ENCODE data around the gene GPC6.

The GPC6 gene

DNA sequence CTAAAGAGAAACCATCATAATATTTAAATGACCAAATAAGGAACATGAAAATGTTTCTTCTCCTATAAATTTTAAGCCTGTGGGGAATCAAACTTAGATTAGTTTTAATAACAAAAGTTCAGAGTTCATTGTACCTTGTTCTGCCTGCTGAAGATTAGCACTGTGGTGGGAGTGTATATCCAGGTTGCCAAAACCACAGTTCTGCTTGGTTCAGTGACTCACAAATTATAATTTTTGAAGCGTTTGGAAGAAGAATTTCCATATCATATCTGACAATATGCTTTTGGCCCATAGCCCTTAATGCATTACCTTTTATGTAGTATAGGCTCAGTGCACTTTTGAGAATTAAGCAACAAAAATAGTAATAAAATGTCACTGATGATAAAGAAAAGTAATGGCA, 545.2 kb downstream of the GPC6 start:
- H3K4me1 Mint-ChIP-seq: no peaks in the 10 kb centered on the region
- H3K4me3 Mint-ChIP-seq: no peak overlapping the region
- H3K9me3 Mint-ChIP-seq: no peaks in the 10 kb centered on the region

DNA sequence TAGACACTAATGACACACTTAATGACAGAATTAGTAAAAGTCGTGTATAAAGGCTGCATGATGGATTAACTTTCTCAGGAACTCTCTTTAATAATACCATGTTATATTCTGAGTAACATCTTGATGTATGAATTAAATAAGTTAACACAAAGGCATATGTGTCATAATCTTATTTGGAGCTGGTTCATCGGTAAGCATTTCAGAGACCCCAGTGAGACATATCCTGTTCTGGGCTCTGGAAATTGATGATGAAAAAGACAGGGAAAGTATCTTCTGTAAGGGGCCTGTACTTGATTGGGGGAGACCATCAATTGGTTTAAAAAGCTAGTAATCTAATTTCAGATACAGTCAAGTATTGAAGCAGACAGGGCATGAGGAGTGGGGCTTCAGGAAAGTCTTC, 547.9 kb downstream of the GPC6 start:
- Mint-ChIP-seq H3K36me3 (ENCODE audit: insufficient read depth) (no peaks in the 10 kb centered on the region), H3K27me3 (no peaks in the 10 kb centered on the region), H3K27ac (ENCODE audit: low read depth) (no peak overlapping the region), H3K4me3 (no peak overlapping the region), H3K4me1 (no peaks in the 10 kb centered on the region), H3K9me3 (no peaks in the 10 kb centered on the region)
- DNase-seq (ENCODE audit: low spot score in 2 of 2) (no peak), ATAC-seq (replicated peaks; ENCODE audit: extremely low read depth, poor library complexity, severe bottlenecking) (no peak)

More for the DNA sequence above, 545.2 kb downstream of the GPC6 start:
- no peaks in the 10 kb centered on the region for H3K36me3 Mint-ChIP-seq (ENCODE audit: insufficient read depth)
- H3K27me3 Mint-ChIP-seq: no peaks in the 10 kb centered on the region
- no peak for ATAC-seq (replicated peaks; ENCODE audit: extremely low read depth, poor library complexity, severe bottlenecking)
- no peak overlapping the region for H3K27ac Mint-ChIP-seq (ENCODE audit: low read depth)
- DNase-seq (ENCODE audit: low spot score in 2 of 2): no peak

DNA sequence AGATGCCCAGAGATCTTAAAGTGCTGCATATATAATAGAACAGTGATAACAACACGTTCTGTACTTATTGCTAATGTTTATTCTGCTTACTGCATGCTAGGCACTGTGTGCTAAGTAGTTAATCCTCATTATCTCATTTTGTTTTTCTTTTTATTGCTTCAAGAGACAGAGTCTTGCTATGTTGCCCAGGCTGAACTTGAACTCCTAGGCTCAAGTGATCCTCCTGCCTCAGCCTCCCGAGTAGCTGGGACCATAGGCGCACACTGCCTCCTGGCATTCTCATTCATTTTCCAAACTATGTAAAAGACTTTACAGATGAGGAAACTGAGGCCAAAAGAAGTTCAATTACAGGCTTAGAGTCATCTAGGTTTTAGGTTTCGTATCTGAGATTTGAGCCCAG, 548.4 kb downstream of the GPC6 start:
- H3K4me1 Mint-ChIP-seq: no peaks in the 10 kb centered on the region
- no peak overlapping the region for H3K27ac Mint-ChIP-seq (ENCODE audit: low read depth)
- H3K27me3 Mint-ChIP-seq: no peaks in the 10 kb centered on the region
- no peaks in the 10 kb centered on the region for H3K36me3 Mint-ChIP-seq (ENCODE audit: insufficient read depth)
- DNase-seq (ENCODE audit: low spot score in 2 of 2) (no peak), ATAC-seq (replicated peaks; ENCODE audit: extremely low read depth, poor library complexity, severe bottlenecking) (no peak)
- H3K9me3 Mint-ChIP-seq: no peaks in the 10 kb centered on the region
- no peak overlapping the region for H3K4me3 Mint-ChIP-seq

DNA sequence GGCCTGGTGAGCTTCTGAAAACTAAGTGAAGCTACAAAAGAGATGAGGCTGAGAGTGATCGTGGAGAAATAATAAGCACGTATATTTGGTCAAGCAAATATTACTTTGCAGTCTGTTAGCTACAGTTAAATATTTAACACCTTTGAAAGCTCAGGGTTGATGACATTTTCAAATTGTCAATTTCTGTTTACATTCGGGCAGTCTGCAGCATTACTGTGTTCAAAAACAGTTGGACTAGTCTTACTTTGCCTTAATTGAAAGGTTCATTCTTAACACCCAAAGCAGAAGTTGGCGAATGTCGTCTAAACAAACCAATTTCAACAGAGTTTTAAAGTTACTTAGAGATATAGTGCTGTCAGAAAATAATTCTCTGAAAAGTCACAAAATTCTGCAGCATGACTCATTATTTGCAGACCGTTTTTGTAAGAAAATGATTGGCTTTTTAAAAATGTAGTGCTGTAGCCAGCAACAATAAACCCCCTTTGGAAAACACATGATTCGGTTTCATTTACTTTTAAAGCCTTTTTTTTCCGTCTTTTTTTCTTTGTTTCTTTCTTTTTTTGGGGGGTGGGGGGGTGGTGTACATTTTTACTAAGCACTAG, 549.0 kb downstream of the GPC6 start:
- Mint-ChIP-seq H3K27me3 (no peaks in the 10 kb centered on the region), H3K4me1 (no peaks in the 10 kb centered on the region), H3K36me3 (ENCODE audit: insufficient read depth) (no peaks in the 10 kb centered on the region), H3K4me3 (no peak overlapping the region), H3K9me3 (no peaks in the 10 kb centered on the region), H3K27ac (ENCODE audit: low read depth) (no peak overlapping the region)
- ATAC-seq (replicated peaks; ENCODE audit: extremely low read depth, poor library complexity, severe bottlenecking) (no peak), DNase-seq (ENCODE audit: low spot score in 2 of 2) (no peak)

DNA sequence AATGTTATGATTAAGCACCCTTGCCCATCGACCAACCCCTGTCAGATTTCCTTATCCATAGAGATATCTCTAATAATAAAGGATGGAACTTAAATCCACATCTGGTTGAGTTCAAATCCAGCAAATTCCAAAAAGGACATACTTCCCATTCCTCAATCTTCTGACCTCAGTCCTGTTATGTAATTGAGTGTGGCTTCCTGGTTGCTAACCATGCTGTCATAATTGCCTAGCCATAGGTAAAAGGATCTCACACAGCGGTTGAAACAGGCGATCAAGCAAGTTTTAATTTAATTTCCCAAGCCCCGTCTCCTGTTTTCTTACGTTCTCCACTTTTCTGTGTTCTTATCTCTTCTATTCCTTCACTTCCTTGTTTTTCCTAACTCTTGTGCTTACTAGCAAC, 550.3 kb downstream of the GPC6 start:
- Mint-ChIP-seq H3K4me3 (no peak overlapping the region), H3K36me3 (ENCODE audit: insufficient read depth) (no peaks in the 10 kb centered on the region), H3K27ac (ENCODE audit: low read depth) (no peak overlapping the region), H3K9me3 (no peaks in the 10 kb centered on the region), H3K4me1 (no peaks in the 10 kb centered on the region), H3K27me3 (no peaks in the 10 kb centered on the region)
- no peak for ATAC-seq (replicated peaks; ENCODE audit: extremely low read depth, poor library complexity, severe bottlenecking)
- no peak for DNase-seq (ENCODE audit: low spot score in 2 of 2)

DNA sequence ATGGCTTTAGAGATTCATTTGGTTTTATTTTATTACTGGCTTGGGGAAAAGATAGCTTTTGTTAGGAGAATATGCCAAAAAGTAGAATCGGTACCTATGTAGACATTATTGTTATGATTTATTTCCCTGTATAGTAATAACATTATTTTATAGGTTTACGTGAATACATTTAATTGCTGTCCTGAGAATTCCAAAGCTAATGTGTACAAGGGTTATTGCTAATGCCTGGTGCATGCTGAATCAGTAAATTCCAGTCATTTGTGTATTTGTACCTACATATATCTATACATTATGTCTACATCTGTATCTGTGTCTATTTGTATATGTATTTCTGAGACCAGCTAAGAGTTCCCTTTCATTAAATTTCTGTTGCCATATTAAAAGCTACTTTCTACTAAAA, 550.9 kb downstream of the GPC6 start:
- H3K4me3 Mint-ChIP-seq: no peak overlapping the region
- H3K27me3 Mint-ChIP-seq: no peaks in the 10 kb centered on the region
- H3K27ac Mint-ChIP-seq (ENCODE audit: low read depth): no peak overlapping the region
- H3K9me3 Mint-ChIP-seq: no peaks in the 10 kb centered on the region
- no peak for ATAC-seq (replicated peaks; ENCODE audit: extremely low read depth, poor library complexity, severe bottlenecking)
- H3K4me1 Mint-ChIP-seq: no peaks in the 10 kb centered on the region
- H3K36me3 Mint-ChIP-seq (ENCODE audit: insufficient read depth): no peaks in the 10 kb centered on the region
- no peak for DNase-seq (ENCODE audit: low spot score in 2 of 2)

DNA sequence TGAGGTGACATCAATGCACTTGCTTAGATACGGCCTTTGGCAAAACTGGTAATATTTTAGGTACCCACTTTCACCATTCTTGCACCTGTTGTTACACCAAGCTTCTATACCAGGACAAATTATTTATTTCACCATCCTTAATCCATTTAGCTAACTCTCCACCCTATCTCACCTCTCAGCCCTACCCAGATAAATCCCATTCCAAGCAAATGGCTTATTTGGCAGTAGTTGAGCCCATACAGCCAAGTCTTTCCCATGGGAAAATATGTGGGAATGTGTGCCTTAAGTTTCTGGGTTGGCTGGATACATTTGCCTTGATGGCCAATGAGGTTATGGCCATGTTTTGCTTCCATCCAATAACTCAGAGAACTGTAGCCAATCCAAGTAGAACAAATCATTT, 551.9 kb downstream of the GPC6 start:
- H3K4me3 Mint-ChIP-seq: no peak overlapping the region
- peaks cover 2% of the 10 kb centered on the region for H3K9me3 Mint-ChIP-seq
- no peaks in the 10 kb centered on the region for H3K27me3 Mint-ChIP-seq
- no peaks in the 10 kb centered on the region for H3K4me1 Mint-ChIP-seq
- no peaks in the 10 kb centered on the region for H3K36me3 Mint-ChIP-seq (ENCODE audit: insufficient read depth)
- ATAC-seq (replicated peaks; ENCODE audit: extremely low read depth, poor library complexity, severe bottlenecking): no peak
- no peak overlapping the region for H3K27ac Mint-ChIP-seq (ENCODE audit: low read depth)
- no peak for DNase-seq (ENCODE audit: low spot score in 2 of 2)

DNA sequence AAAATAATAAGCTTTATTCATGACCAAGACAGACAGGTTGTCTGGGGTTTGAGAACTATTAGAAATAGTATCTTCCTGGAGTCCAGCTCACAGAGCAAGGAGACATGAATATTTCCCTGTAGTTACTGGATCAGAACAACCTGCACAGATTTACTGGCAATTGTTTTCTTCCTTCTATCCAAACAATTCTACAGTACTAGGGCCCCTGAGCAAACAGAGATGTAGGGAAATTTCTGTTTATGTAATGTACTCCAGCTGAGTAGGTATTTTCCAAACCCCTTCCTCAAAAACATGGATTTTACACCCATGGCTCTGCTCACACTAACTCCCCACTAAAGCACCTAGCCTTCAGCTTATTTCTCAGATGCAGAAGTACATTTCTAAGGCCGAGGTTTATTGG, 557.6 kb downstream of the GPC6 start:
- DNase-seq (ENCODE audit: low spot score in 2 of 2): no peak
- Mint-ChIP-seq H3K4me1 (no peaks in the 10 kb centered on the region), H3K36me3 (ENCODE audit: insufficient read depth) (no peaks in the 10 kb centered on the region), H3K27ac (ENCODE audit: low read depth) (no peak overlapping the region), H3K4me3 (no peak overlapping the region), H3K27me3 (peaks cover 10% of the 10 kb centered on the region), H3K9me3 (peaks cover 5% of the 10 kb centered on the region)
- no peak for ATAC-seq (replicated peaks; ENCODE audit: extremely low read depth, poor library complexity, severe bottlenecking)

DNA sequence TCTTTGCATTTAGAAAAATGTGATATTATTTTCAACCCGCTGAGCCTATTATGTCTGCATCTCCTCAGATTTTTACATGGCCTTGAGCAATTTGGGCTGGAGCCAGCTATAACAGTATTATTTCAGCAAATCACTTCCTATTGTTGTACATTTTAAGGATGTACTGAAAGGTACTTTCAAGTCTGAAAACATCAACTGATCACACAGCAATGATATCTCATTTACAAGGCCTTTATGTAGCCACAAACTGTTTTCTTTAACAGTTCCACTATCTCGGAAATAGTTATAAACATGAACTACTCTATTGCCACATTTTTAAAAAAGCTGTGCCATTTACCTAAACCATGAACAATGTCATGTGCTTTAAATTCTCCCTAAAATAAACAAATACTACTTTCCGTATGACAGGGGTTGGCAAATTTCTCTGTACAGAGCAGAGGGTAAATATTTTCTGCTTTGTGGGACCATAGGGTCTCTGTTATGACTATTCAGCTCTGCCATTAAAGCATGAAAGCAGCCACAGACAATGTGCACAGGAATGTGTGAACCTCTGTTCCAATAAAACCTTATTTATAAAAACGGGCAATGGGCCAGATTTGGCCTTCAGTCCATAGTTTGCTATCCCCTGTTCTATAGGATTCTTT, 560.4 kb downstream of the GPC6 start:
- Mint-ChIP-seq H3K9me3 (peaks cover 5% of the 10 kb centered on the region), H3K4me1 (no peaks in the 10 kb centered on the region), H3K4me3 (no peak overlapping the region), H3K27me3 (peaks cover 10% of the 10 kb centered on the region), H3K27ac (ENCODE audit: low read depth) (no peak overlapping the region), H3K36me3 (ENCODE audit: insufficient read depth) (no peaks in the 10 kb centered on the region)
- ATAC-seq (replicated peaks; ENCODE audit: extremely low read depth, poor library complexity, severe bottlenecking) (no peak), DNase-seq (ENCODE audit: low spot score in 2 of 2) (no peak)

DNA sequence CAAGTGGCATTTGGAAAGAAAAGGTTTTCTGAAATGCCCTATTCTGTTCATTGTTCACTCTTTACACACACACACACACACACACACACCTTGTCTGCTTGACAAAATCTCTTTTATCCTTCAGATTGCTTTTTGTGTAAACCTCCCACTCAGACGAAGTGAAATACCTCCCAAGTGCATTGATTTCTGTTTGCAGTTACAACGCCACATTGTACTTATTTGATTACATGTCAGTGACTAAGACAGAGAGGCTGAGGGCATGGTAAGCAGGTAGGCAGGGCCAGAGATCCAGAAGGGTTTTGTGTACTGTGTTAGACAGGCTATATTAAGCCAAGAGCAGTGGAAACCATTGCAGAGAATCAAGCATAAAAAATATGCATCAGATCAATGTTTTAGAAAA, 561.8 kb downstream of the GPC6 start:
- Mint-ChIP-seq H3K36me3 (ENCODE audit: insufficient read depth) (no peaks in the 10 kb centered on the region), H3K27me3 (peaks cover 10% of the 10 kb centered on the region), H3K9me3 (peaks cover 4% of the 10 kb centered on the region), H3K27ac (ENCODE audit: low read depth) (no peak overlapping the region), H3K4me3 (no peak overlapping the region), H3K4me1 (no peaks in the 10 kb centered on the region)
- no peak for DNase-seq (ENCODE audit: low spot score in 2 of 2)
- no peak for ATAC-seq (replicated peaks; ENCODE audit: extremely low read depth, poor library complexity, severe bottlenecking)

DNA sequence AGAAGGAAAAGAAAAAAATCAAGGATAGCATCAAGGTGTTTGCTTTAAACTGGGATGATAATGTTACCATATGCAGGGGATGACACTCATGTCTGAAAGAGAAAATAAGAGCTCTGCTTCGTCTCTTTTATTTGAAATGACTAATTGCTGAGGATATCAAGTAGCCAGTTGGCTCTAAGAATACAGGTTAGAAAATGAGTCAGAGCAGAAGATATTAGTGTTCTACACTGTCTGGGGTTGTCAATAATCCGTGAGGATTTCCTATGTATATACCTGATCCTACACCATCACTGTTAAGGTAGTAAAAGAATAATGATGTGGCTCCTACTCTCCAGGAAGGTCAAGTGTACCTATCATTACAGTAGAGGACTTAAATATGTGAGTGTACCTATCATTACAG, 562.5 kb downstream of the GPC6 start:
- H3K4me3 Mint-ChIP-seq: no peak overlapping the region
- DNase-seq (ENCODE audit: low spot score in 2 of 2): no peak
- no peaks in the 10 kb centered on the region for H3K36me3 Mint-ChIP-seq (ENCODE audit: insufficient read depth)
- no peak for ATAC-seq (replicated peaks; ENCODE audit: extremely low read depth, poor library complexity, severe bottlenecking)
- no peaks in the 10 kb centered on the region for H3K9me3 Mint-ChIP-seq
- H3K4me1 Mint-ChIP-seq: no peaks in the 10 kb centered on the region
- H3K27me3 Mint-ChIP-seq: peaks cover 10% of the 10 kb centered on the region
- no peak overlapping the region for H3K27ac Mint-ChIP-seq (ENCODE audit: low read depth)

DNA sequence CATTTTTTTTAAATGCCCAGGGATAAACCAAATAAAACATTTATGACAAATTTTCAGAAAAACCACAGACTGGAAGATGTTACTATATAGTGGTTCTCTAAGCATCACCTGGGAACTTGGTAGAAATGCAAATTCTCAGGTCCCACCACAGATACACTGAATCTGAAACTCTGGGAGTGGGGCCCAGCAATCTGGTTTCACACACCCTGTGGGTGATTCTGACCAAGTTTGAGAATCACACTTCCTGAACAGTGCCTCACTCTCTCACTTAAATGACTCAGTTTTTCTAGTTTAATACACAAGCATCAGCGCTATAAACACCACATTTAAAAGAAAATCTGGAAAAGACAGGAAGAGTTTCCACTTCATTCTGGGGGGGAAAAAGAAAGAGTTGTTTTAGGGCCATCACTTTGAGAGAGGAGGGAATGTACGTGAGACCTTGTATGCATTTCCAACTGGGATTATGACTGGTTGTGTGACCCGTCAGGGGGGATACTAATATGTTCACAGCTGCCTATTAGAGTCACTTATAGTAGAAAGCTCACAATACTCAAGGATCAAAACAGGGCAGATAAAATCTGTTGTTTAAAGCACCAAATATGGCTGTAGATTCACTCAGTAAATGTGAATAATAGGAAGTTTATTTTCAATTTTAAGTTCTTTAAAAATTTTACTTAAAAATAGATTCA, 567.7 kb downstream of the GPC6 start:
- Mint-ChIP-seq H3K27ac (ENCODE audit: low read depth) (no peak overlapping the region), H3K4me3 (no peak overlapping the region), H3K9me3 (no peaks in the 10 kb centered on the region), H3K4me1 (no peaks in the 10 kb centered on the region), H3K27me3 (peaks cover 10% of the 10 kb centered on the region), H3K36me3 (ENCODE audit: insufficient read depth) (peaks cover 2% of the 10 kb centered on the region)
- ATAC-seq (replicated peaks; ENCODE audit: extremely low read depth, poor library complexity, severe bottlenecking) (no peak), DNase-seq (ENCODE audit: low spot score in 2 of 2) (no peak)

DNA sequence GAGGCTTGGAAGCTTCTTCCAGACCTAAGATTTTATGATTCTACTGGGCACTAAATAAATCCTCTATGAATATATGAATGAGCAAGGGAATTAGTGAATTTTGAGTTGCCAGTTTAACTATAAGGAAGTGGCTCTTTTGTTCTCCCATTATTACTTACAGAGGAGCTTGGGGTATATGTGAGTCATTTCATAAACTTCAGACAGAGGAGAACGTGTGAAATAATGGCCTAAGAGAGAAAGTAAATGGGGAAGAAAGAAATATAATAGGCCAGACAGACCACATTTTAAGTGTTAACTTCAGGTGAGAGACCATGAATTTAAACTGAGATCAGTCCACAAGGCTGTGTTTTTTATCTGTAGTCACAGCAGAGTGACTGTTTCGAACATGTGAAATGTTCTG, 570.9 kb downstream of the GPC6 start:
- no peak for ATAC-seq (replicated peaks; ENCODE audit: extremely low read depth, poor library complexity, severe bottlenecking)
- H3K4me3 Mint-ChIP-seq: no peak overlapping the region
- no peaks in the 10 kb centered on the region for H3K9me3 Mint-ChIP-seq
- peaks cover 2% of the 10 kb centered on the region for H3K36me3 Mint-ChIP-seq (ENCODE audit: insufficient read depth)
- H3K27ac Mint-ChIP-seq (ENCODE audit: low read depth): no peak overlapping the region
- H3K27me3 Mint-ChIP-seq: peaks cover 10% of the 10 kb centered on the region
- DNase-seq (ENCODE audit: low spot score in 2 of 2): no peak
- no peaks in the 10 kb centered on the region for H3K4me1 Mint-ChIP-seq

Measured in central memory CD8-positive, alpha-beta T cell (primary cell).